GM12872 (cell line): ENCODE measurements around the gene PRKCA.

Source experiments
- TF ChIP-seq, protein P1 (sequence below): IDR thresholded peaks from 3 replicates; pipeline ENCODE4 v1.5.1; 2011; ENCODE audit warnings: low read depth, mild to moderate bottlenecking, low read length, moderate library complexity; ENCODE audit not compliant: insufficient read depth

PRKCA gene

GRCh38 chr17:66548659-66549310, 246.4 kb downstream of the PRKCA start:
- TF ChIP-seq, protein P1, sequence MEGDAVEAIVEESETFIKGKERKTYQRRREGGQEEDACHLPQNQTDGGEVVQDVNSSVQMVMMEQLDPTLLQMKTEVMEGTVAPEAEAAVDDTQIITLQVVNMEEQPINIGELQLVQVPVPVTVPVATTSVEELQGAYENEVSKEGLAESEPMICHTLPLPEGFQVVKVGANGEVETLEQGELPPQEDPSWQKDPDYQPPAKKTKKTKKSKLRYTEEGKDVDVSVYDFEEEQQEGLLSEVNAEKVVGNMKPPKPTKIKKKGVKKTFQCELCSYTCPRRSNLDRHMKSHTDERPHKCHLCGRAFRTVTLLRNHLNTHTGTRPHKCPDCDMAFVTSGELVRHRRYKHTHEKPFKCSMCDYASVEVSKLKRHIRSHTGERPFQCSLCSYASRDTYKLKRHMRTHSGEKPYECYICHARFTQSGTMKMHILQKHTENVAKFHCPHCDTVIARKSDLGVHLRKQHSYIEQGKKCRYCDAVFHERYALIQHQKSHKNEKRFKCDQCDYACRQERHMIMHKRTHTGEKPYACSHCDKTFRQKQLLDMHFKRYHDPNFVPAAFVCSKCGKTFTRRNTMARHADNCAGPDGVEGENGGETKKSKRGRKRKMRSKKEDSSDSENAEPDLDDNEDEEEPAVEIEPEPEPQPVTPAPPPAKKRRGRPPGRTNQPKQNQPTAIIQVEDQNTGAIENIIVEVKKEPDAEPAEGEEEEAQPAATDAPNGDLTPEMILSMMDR = no peak

GRCh38 chr17:66549311-66549704, 246.9 kb downstream of the PRKCA start:
- TF ChIP-seq, protein P1 = no peak

DNA sequence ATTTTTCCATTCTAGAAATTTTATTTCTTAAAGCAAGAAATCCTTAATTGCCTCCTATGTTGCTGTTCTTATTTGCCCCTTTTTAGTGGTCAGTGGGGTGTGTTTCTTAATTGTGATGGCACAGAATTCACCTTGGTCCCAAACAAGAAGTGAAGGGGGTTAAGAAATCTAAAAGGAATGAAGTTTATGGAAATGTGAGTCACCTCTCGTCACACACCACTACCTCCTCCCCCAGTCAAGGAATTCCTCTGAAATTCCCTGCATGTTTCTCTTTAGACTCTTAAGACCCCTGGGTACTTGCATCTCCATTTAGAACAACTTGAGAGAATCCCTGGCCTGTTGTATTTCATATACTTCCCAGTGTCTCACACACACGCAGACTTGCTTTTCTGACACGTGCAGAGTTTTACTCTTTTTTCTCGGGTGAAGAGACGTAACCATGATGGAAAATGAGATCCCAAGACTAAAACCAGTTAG, 247.4 kb downstream of the PRKCA start:
- TF ChIP-seq, protein P1 = no peak

DNA sequence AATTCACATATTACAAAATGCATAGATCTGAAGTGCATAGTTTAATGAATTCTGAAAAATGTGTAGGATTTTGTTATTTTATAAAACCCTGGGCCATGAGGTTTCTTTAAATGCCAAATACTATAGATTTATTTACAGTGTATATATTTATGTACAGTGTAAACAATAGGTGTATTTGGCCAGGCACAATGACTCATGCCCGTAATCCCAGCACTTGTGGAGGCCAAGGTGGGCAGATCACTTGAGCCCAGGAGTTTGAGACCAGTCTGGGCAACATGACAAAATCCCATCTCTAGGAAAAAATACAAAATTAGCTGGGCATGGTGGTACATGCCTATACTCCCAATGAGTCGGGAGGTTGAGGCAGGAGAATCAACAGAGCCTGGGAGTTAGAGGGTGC, 249.4 kb downstream of the PRKCA start:
- TF ChIP-seq, protein P1 = no peak

- TF ChIP-seq, protein P1 = no peak
Observed at GRCh38 chr17:66552371-66552770, 250.0 kb downstream of the PRKCA start.

GRCh38 chr17:66555605-66556004, 253.2 kb downstream of the PRKCA start:
- TF ChIP-seq, protein P1 = no peak

GRCh38 chr17:66557200-66557599, 254.8 kb downstream of the PRKCA start:
- TF ChIP-seq, protein P1 = no peak
